Keratinocyte (primary cell): ENCODE measurements around the gene RBX1.

ENCODE experiments used
- EZH2 ChIP-seq: IDR thresholded peaks from one replicate; pipeline ENCODE4 v1.6.1; 2012; ENCODE audit warnings: inconsistent platforms, mild to moderate bottlenecking, low read length, moderate library complexity
- TF ChIP-seq, protein P1 (sequence below), 3 experiments: IDR thresholded peaks in 1 of 3; conservative IDR thresholded peaks in 1 of 3; optimal IDR thresholded peaks in 1 of 3; 2 replicates in 2 of 3; 3 replicates in 1 of 3; pipeline versions ENCODE3 to v1.5.1; 2011; ENCODE audit warnings: low read length in 3 of 3, mild to moderate bottlenecking in 3 of 3, moderate library complexity in 2 of 3, control low read depth in 1 of 3, inconsistent platforms in 1 of 3; ENCODE audit not compliant: insufficient read depth in 2 of 3; ENCODE audit errors: extremely low read depth in 1 of 3

DNA sequence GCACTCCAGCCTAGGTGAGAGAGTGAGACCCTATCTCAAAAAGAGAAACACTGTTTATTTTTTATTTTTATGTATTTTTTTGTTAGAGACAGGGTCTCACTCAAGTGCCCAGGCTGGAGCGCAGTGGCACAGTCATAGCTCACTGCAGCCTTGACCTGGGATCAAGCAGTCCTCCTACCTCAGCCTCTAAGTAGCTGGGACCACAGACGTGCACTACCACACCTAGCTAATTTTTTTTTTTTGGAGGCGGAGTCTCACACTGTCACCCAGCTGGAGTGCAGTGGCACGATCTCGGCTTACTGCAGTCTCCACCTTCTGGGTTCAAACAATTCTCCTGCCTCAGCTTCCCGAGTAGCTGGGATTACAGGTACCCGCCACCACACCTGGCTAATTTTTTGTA, 6.4 kb downstream of the RBX1 start:
- TF ChIP-seq, protein P1, sequence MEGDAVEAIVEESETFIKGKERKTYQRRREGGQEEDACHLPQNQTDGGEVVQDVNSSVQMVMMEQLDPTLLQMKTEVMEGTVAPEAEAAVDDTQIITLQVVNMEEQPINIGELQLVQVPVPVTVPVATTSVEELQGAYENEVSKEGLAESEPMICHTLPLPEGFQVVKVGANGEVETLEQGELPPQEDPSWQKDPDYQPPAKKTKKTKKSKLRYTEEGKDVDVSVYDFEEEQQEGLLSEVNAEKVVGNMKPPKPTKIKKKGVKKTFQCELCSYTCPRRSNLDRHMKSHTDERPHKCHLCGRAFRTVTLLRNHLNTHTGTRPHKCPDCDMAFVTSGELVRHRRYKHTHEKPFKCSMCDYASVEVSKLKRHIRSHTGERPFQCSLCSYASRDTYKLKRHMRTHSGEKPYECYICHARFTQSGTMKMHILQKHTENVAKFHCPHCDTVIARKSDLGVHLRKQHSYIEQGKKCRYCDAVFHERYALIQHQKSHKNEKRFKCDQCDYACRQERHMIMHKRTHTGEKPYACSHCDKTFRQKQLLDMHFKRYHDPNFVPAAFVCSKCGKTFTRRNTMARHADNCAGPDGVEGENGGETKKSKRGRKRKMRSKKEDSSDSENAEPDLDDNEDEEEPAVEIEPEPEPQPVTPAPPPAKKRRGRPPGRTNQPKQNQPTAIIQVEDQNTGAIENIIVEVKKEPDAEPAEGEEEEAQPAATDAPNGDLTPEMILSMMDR (optimal IDR thresholded peaks at IDR 0.05 in 1 of 3, IDR thresholded peaks at IDR 0.05 in 1 of 3, conservative IDR thresholded peaks at IDR 0.05 in 1 of 3; ENCODE audit: extremely low read depth in 1 of 3, insufficient read depth in 2 of 3, low read length in 3 of 3): no peak
- no peak for TF ChIP-seq EZH2
